C4-2B (cell line): Measurements from ENCODE around the gene SPAG8.

Experiments used
- H3K27ac ChIP-seq: fragments of 450-650 bp; 2 replicates; pipeline ENCODE4 v1.5.1; 2017
- ZFX ChIP-seq: fragments of 450-650 bp; IDR thresholded peaks from 2 replicates; pipeline ENCODE4 v1.6.1; 2017
- TF ChIP-seq, protein P1 (sequence below): fragments of 450-650 bp; conservative IDR thresholded peaks from 2 replicates; pipeline ENCODE4 v1.5.1; 2017; ENCODE audit warnings: mild to moderate bottlenecking

The SPAG8 gene

DNA sequence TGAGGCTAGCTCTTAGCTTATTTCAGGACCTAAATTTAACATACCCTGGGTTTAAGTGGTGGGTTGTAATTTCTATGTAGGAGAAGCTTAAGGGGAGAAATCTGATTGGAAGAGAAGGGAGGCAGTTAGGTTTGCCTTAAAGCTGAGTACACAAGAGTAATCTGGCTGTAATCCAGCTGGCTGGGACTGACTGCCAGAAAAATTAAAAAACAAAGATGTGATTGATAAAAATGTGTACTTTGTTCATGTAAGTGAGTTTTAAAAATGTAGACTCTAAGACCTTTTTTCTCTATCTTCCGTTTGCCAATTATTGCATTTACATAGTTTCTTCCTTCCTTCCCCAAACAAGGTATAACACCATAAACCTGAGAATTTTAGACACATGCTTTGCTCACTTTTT, 40.5 kb downstream of the SPAG8 start:
- peak overlapping the region; percentile 72; the same call in 1 of the 2 replicates for H3K27ac ChIP-seq
- TF ChIP-seq ZFX: no peak
- TF ChIP-seq, protein P1, sequence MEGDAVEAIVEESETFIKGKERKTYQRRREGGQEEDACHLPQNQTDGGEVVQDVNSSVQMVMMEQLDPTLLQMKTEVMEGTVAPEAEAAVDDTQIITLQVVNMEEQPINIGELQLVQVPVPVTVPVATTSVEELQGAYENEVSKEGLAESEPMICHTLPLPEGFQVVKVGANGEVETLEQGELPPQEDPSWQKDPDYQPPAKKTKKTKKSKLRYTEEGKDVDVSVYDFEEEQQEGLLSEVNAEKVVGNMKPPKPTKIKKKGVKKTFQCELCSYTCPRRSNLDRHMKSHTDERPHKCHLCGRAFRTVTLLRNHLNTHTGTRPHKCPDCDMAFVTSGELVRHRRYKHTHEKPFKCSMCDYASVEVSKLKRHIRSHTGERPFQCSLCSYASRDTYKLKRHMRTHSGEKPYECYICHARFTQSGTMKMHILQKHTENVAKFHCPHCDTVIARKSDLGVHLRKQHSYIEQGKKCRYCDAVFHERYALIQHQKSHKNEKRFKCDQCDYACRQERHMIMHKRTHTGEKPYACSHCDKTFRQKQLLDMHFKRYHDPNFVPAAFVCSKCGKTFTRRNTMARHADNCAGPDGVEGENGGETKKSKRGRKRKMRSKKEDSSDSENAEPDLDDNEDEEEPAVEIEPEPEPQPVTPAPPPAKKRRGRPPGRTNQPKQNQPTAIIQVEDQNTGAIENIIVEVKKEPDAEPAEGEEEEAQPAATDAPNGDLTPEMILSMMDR: no peak

DNA sequence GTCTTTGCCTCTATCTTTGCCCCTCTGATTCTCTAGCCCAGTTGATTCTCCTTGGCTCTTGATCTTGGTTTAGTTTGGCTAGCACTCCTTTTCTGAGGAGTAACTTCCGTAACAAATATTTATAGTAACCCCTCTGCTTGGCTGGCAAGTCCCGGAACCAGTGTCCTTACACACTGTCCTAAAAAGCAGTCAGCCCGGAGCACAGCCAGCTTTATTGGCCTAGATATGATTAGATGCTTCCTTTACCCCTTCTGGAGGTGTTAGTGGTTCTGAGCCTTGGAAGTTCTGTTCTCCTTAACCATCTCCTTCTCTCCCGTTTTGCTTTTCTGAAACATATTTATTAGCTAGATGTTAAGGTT, 41.0 kb downstream of the SPAG8 start:
- H3K27ac ChIP-seq: peak overlapping the region; percentile 72; the same call in 1 of the 2 replicates
- TF ChIP-seq, protein P1: no peak
- no peak for TF ChIP-seq ZFX

DNA sequence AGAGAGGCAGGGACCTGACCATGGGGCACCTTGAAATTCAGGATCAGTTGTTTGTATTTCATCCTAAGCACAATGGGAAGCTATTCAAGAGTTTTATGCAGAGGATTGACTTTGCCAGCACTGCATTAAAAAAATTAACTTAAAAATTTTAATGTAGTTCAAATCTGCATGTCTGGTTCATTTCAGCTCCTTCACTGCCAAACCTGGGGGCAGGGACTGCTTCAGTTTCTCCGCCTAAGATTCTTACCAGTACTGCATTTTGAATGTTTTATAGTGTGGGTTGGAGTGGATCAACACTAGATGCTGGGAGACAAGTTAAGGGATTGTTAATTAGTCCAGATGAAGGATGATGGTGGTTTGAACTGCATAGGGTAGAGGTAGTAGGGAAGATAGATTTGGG, 42.3 kb downstream of the SPAG8 start:
- TF ChIP-seq, protein P1: no peak
- no peak for TF ChIP-seq ZFX
- H3K27ac ChIP-seq: peak overlapping the region; percentile 72; the same call in 1 of the 2 replicates

DNA sequence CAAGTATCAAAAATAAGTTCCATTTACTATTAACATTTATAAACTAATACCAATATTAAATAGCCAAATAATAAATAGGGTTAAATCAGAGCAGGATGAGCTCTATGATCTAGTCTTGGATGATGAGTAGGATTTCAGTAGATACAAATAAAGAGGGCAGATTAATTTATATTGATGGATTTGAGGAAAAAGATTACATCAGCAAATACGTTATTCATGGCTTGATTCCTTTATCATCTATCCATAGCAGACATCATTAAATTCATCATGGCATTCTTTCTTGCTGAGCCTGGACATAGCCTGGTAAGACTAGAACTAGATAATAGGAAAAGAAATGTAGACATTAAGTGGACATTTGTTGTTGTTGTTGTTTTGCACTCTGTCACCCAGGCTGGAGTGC, 44.6 kb downstream of the SPAG8 start:
- H3K27ac ChIP-seq: no peak overlapping the region
- TF ChIP-seq ZFX: no peak
- TF ChIP-seq, protein P1: no peak

DNA sequence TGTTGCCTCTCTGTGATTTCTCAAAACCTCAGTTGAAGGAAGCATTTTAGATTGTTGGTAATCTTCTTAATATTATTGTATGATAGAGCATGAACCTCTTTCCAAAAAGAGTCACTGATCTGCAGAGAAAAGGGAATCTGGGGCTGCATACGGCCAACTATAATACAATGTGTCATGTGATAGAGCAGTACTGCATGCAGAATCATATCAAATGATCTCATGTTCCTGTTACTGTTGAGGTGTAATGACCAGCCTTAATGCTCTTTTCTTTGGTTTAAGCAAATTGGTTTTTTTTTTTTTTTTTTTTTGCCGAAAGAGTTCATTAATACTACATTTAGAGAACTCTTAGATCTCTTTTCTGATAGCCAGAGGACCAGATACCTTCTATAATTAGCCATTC, 45.1 kb downstream of the SPAG8 start:
- no peak for TF ChIP-seq ZFX
- TF ChIP-seq, protein P1: no peak
- H3K27ac ChIP-seq: no peak overlapping the region

DNA sequence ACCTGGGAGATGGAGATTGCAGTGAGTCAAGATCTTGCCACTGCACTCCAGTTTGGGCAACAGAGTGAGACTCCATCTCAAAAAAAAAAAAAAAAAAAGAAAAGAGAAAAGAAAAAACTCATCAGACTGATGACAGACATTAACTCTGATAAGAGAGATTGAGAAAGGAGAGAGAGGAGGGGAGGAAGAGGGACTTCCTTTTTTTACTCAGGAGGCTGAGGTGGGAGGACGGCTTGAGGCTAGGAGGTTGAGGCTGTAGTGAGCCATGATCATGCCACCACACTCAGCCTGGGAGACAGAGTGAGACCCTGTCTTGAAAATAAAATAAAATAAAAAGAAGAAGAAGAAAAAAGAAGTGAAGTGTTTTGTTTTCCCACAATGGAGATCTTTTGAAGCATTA, 48.3 kb downstream of the SPAG8 start:
- no peak for TF ChIP-seq ZFX
- TF ChIP-seq, protein P1: no peak
- no peak overlapping the region for H3K27ac ChIP-seq

DNA sequence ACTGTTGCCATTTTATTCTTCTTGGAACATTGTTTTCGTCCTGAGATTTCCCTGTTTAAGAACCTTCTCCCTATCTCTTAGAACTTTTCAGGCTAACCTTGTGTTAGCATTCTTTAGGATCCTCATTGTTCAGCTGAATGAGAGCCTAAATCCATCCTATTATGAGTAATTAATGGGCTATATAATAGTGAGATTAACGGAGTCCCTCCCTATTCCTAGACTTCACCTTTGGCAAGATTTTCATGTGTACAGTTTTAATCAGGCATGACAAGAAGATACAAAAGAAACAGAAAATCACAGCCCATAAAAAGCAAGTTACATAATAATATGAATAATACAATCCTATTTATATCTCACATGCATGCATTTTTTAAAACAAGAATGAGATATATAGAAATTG, 48.9 kb downstream of the SPAG8 start:
- H3K27ac ChIP-seq: no peak overlapping the region
- no peak for TF ChIP-seq ZFX
- TF ChIP-seq, protein P1: no peak
